Esophagus muscularis mucosa (tissue), 4 donors: ENCODE data around the gene FOXF2. TPM values are rescaled to one million over a fixed set of nuclear protein-coding genes. Genes with fewer than 3 reads are reported as not detected.

ENCODE experiments used
- DNase-seq: peaks from one replicate; pipeline ENCODE4 v3.0.0-alpha.2; 2017; ENCODE audit errors: extremely low spot score
- H3K27ac ChIP-seq, 4 donors: fragments of 200-600 bp; sonication (generic); replicated peaks in 1 of 4; 1 replicate in 3 of 4; 2 replicates in 1 of 4; pipeline ENCODE4 v1.5.1; 2016 to 2019; ENCODE audit warnings: mild to moderate bottlenecking in 1 of 4
- H3K27me3 ChIP-seq, 4 donors: fragments of 200-600 bp; sonication (generic); one replicate each; pipeline versions ENCODE4 v1.5.1 to v1.6.0; 2016 to 2019
- H3K36me3 ChIP-seq, 4 donors: fragments of 200-600 bp; sonication (generic); one replicate each; pipeline ENCODE4 v1.5.1; 2016 to 2019
- H3K4me1 ChIP-seq, 4 donors: fragments of 200-600 bp; sonication (generic); one replicate each; pipeline ENCODE4 v1.5.1; 2016 to 2019
- H3K4me3 ChIP-seq, 4 donors: fragments of 200-600 bp; sonication (generic); 1 replicate in 2 of 4; 2 replicates in 2 of 4; pipeline ENCODE4 v1.5.1; 2016 to 2019; ENCODE audit warnings: mild to moderate bottlenecking in 4 of 4, moderate library complexity in 1 of 4
- H3K9me3 ChIP-seq, 4 donors: fragments of 200-600 bp; sonication (generic); 1 replicate in 3 of 4; 2 replicates in 1 of 4; pipeline ENCODE4 v1.5.1; 2016 to 2019
- EP300 ChIP-seq: sonication (generic); formaldehyde crosslinking; IDR thresholded peaks from one replicate; pipeline ENCODE4 v1.6.1; 2017; ENCODE audit warnings: antibody characterized with exemption
- POLR2A ChIP-seq: fragments of 450-650 bp; IDR thresholded peaks from one replicate; pipeline ENCODE4 v1.6.1; 2017; ENCODE audit warnings: antibody characterized with exemption, moderate library complexity, mild to moderate bottlenecking, low read depth
- POLR2AphosphoS5 ChIP-seq, 2 donors: sonication (generic); formaldehyde crosslinking; IDR thresholded peaks; one replicate each; pipeline ENCODE4 v1.6.1; 2017; ENCODE audit warnings: antibody characterized with exemption in 2 of 2
- WGBS: methylation state at CpG from one replicate; pipeline ENCODE4 v1.1.5; 2018; 5-methylcytosine and 5-hydroxymethylcytosine counted together
- intact Hi-C: fragments of 100-400 bp; cut with DNase I; formaldehyde crosslinking; loops from one replicate; pipeline ENCODE4 v1.15.1; 2023
- total RNA-seq, 4 donors: library from RNA; depleted of rRNA; stranded (reverse); fragments of >200 nt; gene quantifications; one replicate each; pipeline versions ENCODE4 v1.1.0 to v1.2.1, GENCODE V29; 2016
- TF ChIP-seq, protein P1 (sequence below), 3 experiments: fragments of 200-600 bp in 2 of 3; fragments of 450-650 bp in 1 of 3; sonication (generic) in 2 of 3; IDR thresholded peaks; one replicate each; pipeline ENCODE4 v1.5.1; 2017 to 2019; ENCODE audit warnings: antibody characterized with exemption in 3 of 3, mild to moderate bottlenecking in 2 of 3, moderate library complexity in 1 of 3

Gene FOXF2
- total RNA-seq, 4 donors from 2014 or later, result 66.6 to 170 (median 120) TPM

GRCh38 chr6:1363298-1363697 is 26.1 kb upstream of the FOXF2 start:
- peak overlapping the region; percentile 71 to 84 (median 75) for H3K27ac ChIP-seq
- no peaks in the 10 kb centered on the region for H3K27me3 ChIP-seq
- DNase-seq, result no peak
- intact Hi-C loops, result no loop called here
- TF ChIP-seq EP300 (no peak), POLR2A (no peak), POLR2AphosphoS5 (IDR thresholded peaks at IDR 0.05) (no peak)
- TF ChIP-seq, protein P1, sequence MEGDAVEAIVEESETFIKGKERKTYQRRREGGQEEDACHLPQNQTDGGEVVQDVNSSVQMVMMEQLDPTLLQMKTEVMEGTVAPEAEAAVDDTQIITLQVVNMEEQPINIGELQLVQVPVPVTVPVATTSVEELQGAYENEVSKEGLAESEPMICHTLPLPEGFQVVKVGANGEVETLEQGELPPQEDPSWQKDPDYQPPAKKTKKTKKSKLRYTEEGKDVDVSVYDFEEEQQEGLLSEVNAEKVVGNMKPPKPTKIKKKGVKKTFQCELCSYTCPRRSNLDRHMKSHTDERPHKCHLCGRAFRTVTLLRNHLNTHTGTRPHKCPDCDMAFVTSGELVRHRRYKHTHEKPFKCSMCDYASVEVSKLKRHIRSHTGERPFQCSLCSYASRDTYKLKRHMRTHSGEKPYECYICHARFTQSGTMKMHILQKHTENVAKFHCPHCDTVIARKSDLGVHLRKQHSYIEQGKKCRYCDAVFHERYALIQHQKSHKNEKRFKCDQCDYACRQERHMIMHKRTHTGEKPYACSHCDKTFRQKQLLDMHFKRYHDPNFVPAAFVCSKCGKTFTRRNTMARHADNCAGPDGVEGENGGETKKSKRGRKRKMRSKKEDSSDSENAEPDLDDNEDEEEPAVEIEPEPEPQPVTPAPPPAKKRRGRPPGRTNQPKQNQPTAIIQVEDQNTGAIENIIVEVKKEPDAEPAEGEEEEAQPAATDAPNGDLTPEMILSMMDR (IDR thresholded peaks at IDR 0.05), result no peak
- H3K4me3 ChIP-seq, result no peak overlapping the region
- no peaks in the 10 kb centered on the region for H3K36me3 ChIP-seq
- H3K4me1 ChIP-seq, result peaks cover 4 to 40% (median 38%) of the 10 kb centered on the region in 4 donors
- 69% methylated on average over 4 of the region's 4 CpGs for WGBS
- H3K9me3 ChIP-seq, result no peaks in the 10 kb centered on the region

- H3K4me3 ChIP-seq, result peak overlapping the region in 1 of 4 donors; percentile 4
- H3K9me3 ChIP-seq, result no peaks in the 10 kb centered on the region
- 42% methylated on average over 16 of the region's 16 CpGs for WGBS
- no peak for DNase-seq
- no peaks in the 10 kb centered on the region for H3K36me3 ChIP-seq
- H3K4me1 ChIP-seq, result peaks cover 4 to 40% (median 38%) of the 10 kb centered on the region in 4 donors
- intact Hi-C loops, result no loop called here
- H3K27ac ChIP-seq, result peak overlapping the region; percentile 71 to 84 (median 75)
- TF ChIP-seq, protein P1 (IDR thresholded peaks at IDR 0.05), result peak; percentile 26 to 43 (median 33)
- TF ChIP-seq POLR2A (no peak), EP300 (peak; percentile 33), POLR2AphosphoS5 (IDR thresholded peaks at IDR 0.05) (peak; percentile 60 to 62)
- no peaks in the 10 kb centered on the region for H3K27me3 ChIP-seq
Observed at GRCh38 chr6:1363729-1364572, 25.4 kb upstream of the FOXF2 start.

DNA sequence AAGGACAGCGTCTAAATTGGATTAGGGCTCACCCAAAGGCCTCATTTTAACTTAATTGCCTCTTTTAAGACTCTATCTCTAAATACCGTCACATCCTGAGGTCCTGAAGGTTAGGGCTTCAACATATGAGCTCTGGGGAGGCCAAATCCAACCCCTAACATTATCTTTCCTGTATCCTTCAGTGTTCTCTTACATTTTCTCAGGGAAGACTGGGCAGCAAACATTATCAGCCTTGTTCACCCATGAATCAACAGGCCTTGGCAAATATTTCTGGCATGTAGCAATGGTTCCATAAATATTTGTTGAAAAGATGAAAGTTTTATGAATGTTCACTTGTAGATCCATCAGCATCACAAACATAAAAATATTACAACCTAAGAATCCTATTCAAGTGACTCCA is 24.6 kb upstream of the FOXF2 start:
- no peaks in the 10 kb centered on the region for H3K36me3 ChIP-seq
- TF ChIP-seq POLR2A (no peak), EP300 (no peak), POLR2AphosphoS5 (IDR thresholded peaks at IDR 0.05) (no peak)
- TF ChIP-seq, protein P1 (IDR thresholded peaks at IDR 0.05), result no peak
- no peaks in the 10 kb centered on the region for H3K27me3 ChIP-seq
- no peaks in the 10 kb centered on the region for H3K9me3 ChIP-seq
- DNase-seq, result no peak
- intact Hi-C loops, result no loop called here
- no peak overlapping the region for H3K4me3 ChIP-seq
- WGBS, result 75% methylated on average over 2 of the region's 2 CpGs
- H3K27ac ChIP-seq, result peak overlapping the region; percentile 71 to 84 (median 75)
- peaks cover 4 to 40% (median 38%) of the 10 kb centered on the region in 4 donors for H3K4me1 ChIP-seq

DNA sequence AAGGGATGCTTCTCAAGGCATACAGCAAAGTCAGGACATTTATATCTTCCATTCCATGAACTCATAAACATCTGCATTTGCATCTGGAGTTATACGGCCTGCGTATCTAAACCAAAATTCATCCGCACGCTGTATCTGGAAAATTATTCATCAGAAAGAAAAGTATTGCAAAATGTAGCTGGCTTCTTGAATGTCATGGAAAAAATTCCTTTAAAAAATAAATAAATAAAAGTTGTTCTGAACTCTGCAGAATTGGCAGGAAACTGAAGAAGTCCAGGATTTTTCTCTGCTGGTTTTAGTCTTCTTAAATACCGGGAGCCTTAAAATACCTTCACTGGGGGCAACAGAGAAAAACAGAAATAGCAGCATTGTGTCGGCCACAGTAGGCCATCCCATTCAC is 23.7 kb upstream of the FOXF2 start:
- Histone ChIP-seq H3K4me3 (no peak overlapping the region), H3K4me1 (peaks cover 4 to 40% (median 38%) of the 10 kb centered on the region in 4 donors), H3K27me3 (no peaks in the 10 kb centered on the region), H3K27ac (peak overlapping the region; percentile 5 to 84 (median 72)), H3K9me3 (no peaks in the 10 kb centered on the region), H3K36me3 (no peaks in the 10 kb centered on the region)
- WGBS, result 58% methylated on average over 6 of the region's 6 CpGs
- DNase-seq, result no peak
- intact Hi-C loops, result no loop called here
- no peak for TF ChIP-seq POLR2A
- TF ChIP-seq, protein P1 (IDR thresholded peaks at IDR 0.05), result no peak
- no peak for TF ChIP-seq EP300
- TF ChIP-seq POLR2AphosphoS5 (IDR thresholded peaks at IDR 0.05), result no peak
